ENCODE results near the gene APOBEC3B. TPM values are rescaled to one million over a fixed set of nuclear protein-coding genes. Genes with fewer than 3 reads are reported as not detected.

APOBEC3B gene
- total RNA-seq, 2 donors from 2014 or later: 0.42 TPM; not detected in 1

GRCh38 chr22:38965614-38966379 is 16.4 kb upstream of the APOBEC3B start:
- DNase-seq (ENCODE audit: low spot score) (no peak), ATAC-seq (ENCODE audit: insufficient number of reproducible peaks, low FRiP score, low read depth) (no peak)
- no peaks in the 10 kb centered on the region for H3K27me3 ChIP-seq (replicated peaks; ENCODE audit: insufficient read depth)
- no peak overlapping the region for H3K4me3 ChIP-seq
- no peaks in the 10 kb centered on the region for H3K36me3 ChIP-seq
- H3K9me3 ChIP-seq: no peaks in the 10 kb centered on the region
- H3K27ac ChIP-seq: no peak overlapping the region
- no peaks in the 10 kb centered on the region for H3K4me1 ChIP-seq (ENCODE audit: control insufficient read depth in 1 of 2, low read depth in 2 of 2)
- TF ChIP-seq CTCF (IDR thresholded peaks at IDR 0.05): no peak

- Histone ChIP-seq H3K9me3 (no peaks in the 10 kb centered on the region), H3K27me3 (replicated peaks; ENCODE audit: insufficient read depth) (no peaks in the 10 kb centered on the region), H3K4me1 (ENCODE audit: control insufficient read depth in 1 of 2, low read depth in 2 of 2) (no peaks in the 10 kb centered on the region), H3K4me3 (no peak overlapping the region), H3K27ac (no peak overlapping the region), H3K36me3 (no peaks in the 10 kb centered on the region)
- ATAC-seq (ENCODE audit: insufficient number of reproducible peaks, low FRiP score, low read depth): no peak
- TF ChIP-seq CTCF (IDR thresholded peaks at IDR 0.05): no peak
- no peak for DNase-seq (ENCODE audit: low spot score)
Observed at GRCh38 chr22:38966380-38966702, 15.8 kb upstream of the APOBEC3B start.

GRCh38 chr22:38966942-38967341 is 15.2 kb upstream of the APOBEC3B start:
- no peak for ATAC-seq (ENCODE audit: insufficient number of reproducible peaks, low FRiP score, low read depth)
- no peak for DNase-seq (ENCODE audit: low spot score)

GRCh38 chr22:38967451-38968450 is 14.4 kb upstream of the APOBEC3B start:
- Histone ChIP-seq H3K9me3 (no peaks in the 10 kb centered on the region), H3K27ac (no peak overlapping the region), H3K36me3 (no peaks in the 10 kb centered on the region), H3K4me3 (no peak overlapping the region), H3K4me1 (ENCODE audit: control insufficient read depth in 1 of 2, low read depth in 2 of 2) (no peaks in the 10 kb centered on the region), H3K27me3 (replicated peaks; ENCODE audit: insufficient read depth) (no peaks in the 10 kb centered on the region)
- no peak for ATAC-seq (ENCODE audit: insufficient number of reproducible peaks, low FRiP score, low read depth)
- TF ChIP-seq CTCF (IDR thresholded peaks at IDR 0.05): no peak
- DNase-seq (ENCODE audit: low spot score): no peak

More at GRCh38 chr22:38966942-38967341, 15.2 kb upstream of the APOBEC3B start:
- H3K9me3 ChIP-seq: no peaks in the 10 kb centered on the region
- H3K36me3 ChIP-seq: no peaks in the 10 kb centered on the region
- TF ChIP-seq CTCF (IDR thresholded peaks at IDR 0.05): no peak
- no peaks in the 10 kb centered on the region for H3K27me3 ChIP-seq (replicated peaks; ENCODE audit: insufficient read depth)
- H3K27ac ChIP-seq: no peak overlapping the region
- no peak overlapping the region for H3K4me3 ChIP-seq
- H3K4me1 ChIP-seq (ENCODE audit: control insufficient read depth in 1 of 2, low read depth in 2 of 2): no peaks in the 10 kb centered on the region

GRCh38 chr22:38968801-38969200 is 13.3 kb upstream of the APOBEC3B start:
- no peaks in the 10 kb centered on the region for H3K9me3 ChIP-seq
- H3K27ac ChIP-seq: no peak overlapping the region
- H3K4me1 ChIP-seq (ENCODE audit: control insufficient read depth in 1 of 2, low read depth in 2 of 2): no peaks in the 10 kb centered on the region
- DNase-seq (ENCODE audit: low spot score) (no peak), ATAC-seq (ENCODE audit: insufficient number of reproducible peaks, low FRiP score, low read depth) (no peak)
- no peak for TF ChIP-seq CTCF (IDR thresholded peaks at IDR 0.05)
- H3K4me3 ChIP-seq: no peak overlapping the region
- H3K36me3 ChIP-seq: no peaks in the 10 kb centered on the region
- no peaks in the 10 kb centered on the region for H3K27me3 ChIP-seq (replicated peaks; ENCODE audit: insufficient read depth)

Measured in thoracic aorta (tissue), 2 donors.